Neutrophil (primary cell): ENCODE measurements around the gene PALD1.

Experiments used
- H3K27ac ChIP-seq: fragments of 200-600 bp; sonication (generic); 2 replicates; pipeline ENCODE4 v1.5.1; 2016; ENCODE audit warnings: mild to moderate bottlenecking, moderate library complexity
- H3K27me3 ChIP-seq: fragments of 200-600 bp; sonication (generic); 2 replicates; pipeline ENCODE4 v1.6.0; 2016; ENCODE audit warnings: mild to moderate bottlenecking
- H3K36me3 ChIP-seq: fragments of 200-600 bp; sonication (generic); 2 replicates; pipeline ENCODE4 v1.5.1; 2017
- H3K4me1 ChIP-seq, 2 experiments: fragments of 200-600 bp in 1 of 2; sonication (generic) in 1 of 2; 1 replicate in 1 of 2; 2 replicates in 1 of 2; pipeline versions ENCODE4 v1.5.1 to v1.6.1; 2013 to 2016; ENCODE audit warnings: low read depth in 1 of 2, low read length in 1 of 2, mild to moderate bottlenecking in 1 of 2, moderate library complexity in 1 of 2; ENCODE audit not compliant: control insufficient read depth in 1 of 2, insufficient read depth in 1 of 2
- H3K4me3 ChIP-seq, 2 experiments: fragments of 200-600 bp in 1 of 2; sonication (generic) in 1 of 2; 1 replicate in 1 of 2; 2 replicates in 1 of 2; pipeline ENCODE4 v1.5.1; 2013 to 2016; ENCODE audit warnings: low read depth in 1 of 2, low read length in 1 of 2, mild to moderate bottlenecking in 1 of 2, moderate library complexity in 1 of 2
- H3K9me3 ChIP-seq: fragments of 200-600 bp; sonication (generic); 2 replicates; pipeline ENCODE4 v1.5.1; 2016
- CTCF ChIP-seq: fragments of 200-600 bp; sonication (generic); IDR thresholded peaks from 2 replicates; pipeline ENCODE4 v1.5.1; 2016; ENCODE audit warnings: antibody characterized with exemption

The PALD1 gene

GRCh38 chr10:70492786-70493659 is 14.5 kb downstream of the PALD1 start:
- H3K4me1 ChIP-seq = peaks cover 20 to 23% of the 10 kb centered on the region in 2 experiments
- H3K27ac ChIP-seq = no peak overlapping the region
- no peaks in the 10 kb centered on the region for H3K36me3 ChIP-seq
- no peaks in the 10 kb centered on the region for H3K9me3 ChIP-seq
- no peak for TF ChIP-seq CTCF
- no peak overlapping the region for H3K4me3 ChIP-seq
- peaks cover 17% of the 10 kb centered on the region for H3K27me3 ChIP-seq

- TF ChIP-seq CTCF = no peak
- H3K27me3 ChIP-seq = peaks cover 17% of the 10 kb centered on the region
- no peaks in the 10 kb centered on the region for H3K9me3 ChIP-seq
Measured at GRCh38 chr10:70493660-70494234, 15.2 kb downstream of the PALD1 start.

GRCh38 chr10:70494536-70494935 is 16.0 kb downstream of the PALD1 start:
- H3K36me3 ChIP-seq = no peaks in the 10 kb centered on the region
- H3K4me3 ChIP-seq = no peak overlapping the region
- H3K4me1 ChIP-seq = peaks cover 20 to 23% of the 10 kb centered on the region in 2 experiments
- peaks cover 17% of the 10 kb centered on the region for H3K27me3 ChIP-seq
- no peak for TF ChIP-seq CTCF
- H3K9me3 ChIP-seq = no peaks in the 10 kb centered on the region
- no peak overlapping the region for H3K27ac ChIP-seq

More at GRCh38 chr10:70493660-70494234, 15.2 kb downstream of the PALD1 start:
- Histone ChIP-seq H3K36me3 (no peaks in the 10 kb centered on the region), H3K4me3 (no peak overlapping the region), H3K27ac (no peak overlapping the region), H3K4me1 (peaks cover 20 to 23% of the 10 kb centered on the region in 2 experiments)

- Histone ChIP-seq H3K36me3 (no peaks in the 10 kb centered on the region), H3K9me3 (no peaks in the 10 kb centered on the region), H3K27me3 (peaks cover 17% of the 10 kb centered on the region), H3K4me3 (no peak overlapping the region), H3K4me1 (peaks cover 20 to 23% of the 10 kb centered on the region in 2 experiments), H3K27ac (no peak overlapping the region)
- TF ChIP-seq CTCF = no peak
Measured at GRCh38 chr10:70494966-70495365, 16.4 kb downstream of the PALD1 start.

GRCh38 chr10:70495691-70496261 is 17.2 kb downstream of the PALD1 start:
- Histone ChIP-seq H3K36me3 (no peaks in the 10 kb centered on the region), H3K27me3 (peaks cover 17% of the 10 kb centered on the region), H3K4me1 (peaks cover 20 to 23% of the 10 kb centered on the region in 2 experiments), H3K4me3 (no peak overlapping the region), H3K27ac (no peak overlapping the region), H3K9me3 (no peaks in the 10 kb centered on the region)
- TF ChIP-seq CTCF = no peak
